Measurements from ENCODE around the gene NUP210L.

- no peak for TF ChIP-seq FOXM1 (IDR thresholded peaks at IDR 0.05; ENCODE audit: borderline replicate concordance)
- TF ChIP-seq NFRKB (IDR thresholded peaks at IDR 0.05), result no peak
- TF ChIP-seq FOXA1 (IDR thresholded peaks at IDR 0.05), result no peak
- TF ChIP-seq ARNT (IDR thresholded peaks at IDR 0.05), result no peak
- TF ChIP-seq SP1 (IDR thresholded peaks at IDR 0.05), result no peak
- TF ChIP-seq FOXK2 (IDR thresholded peaks at IDR 0.05), result no peak
- no peak for TF ChIP-seq TARDBP (IDR thresholded peaks at IDR 0.05)
- TF ChIP-seq L3MBTL2 (conservative IDR thresholded peaks at IDR 0.05), result no peak
- no peak for TF ChIP-seq HDGF (IDR thresholded peaks at IDR 0.05; ENCODE audit: borderline replicate concordance)
- TF ChIP-seq LEF1 (IDR thresholded peaks at IDR 0.05; ENCODE audit: borderline replicate concordance), result no peak
- TF ChIP-seq ZNF384 (IDR thresholded peaks at IDR 0.05), result no peak
These were observed 378 bp upstream of the NUP210L start for GRCh38 chr1:154155251-154155650.

Measured in HEK293T (cell line).